GM12874 (cell line): ENCODE measurements around the gene BEAN1.

Experiments
- CTCF ChIP-seq: IDR thresholded peaks from 2 replicates; pipeline ENCODE4 v1.5.1; 2011; ENCODE audit warnings: low read depth, mild to moderate bottlenecking, control low read depth, low read length, moderate library complexity; ENCODE audit not compliant: insufficient read depth

The BEAN1 gene

GRCh38 chr16:66484453-66485213 lies 57.5 kb downstream of the BEAN1 start:
- TF ChIP-seq CTCF: no peak

GRCh38 chr16:66485376-66485775 lies 58.3 kb downstream of the BEAN1 start:
- TF ChIP-seq CTCF: no peak

- no peak for TF ChIP-seq CTCF
These were observed 59.2 kb downstream of the BEAN1 start for GRCh38 chr16:66486199-66486772.

GRCh38 chr16:66486773-66487579 lies 59.9 kb downstream of the BEAN1 start:
- no peak for TF ChIP-seq CTCF

GRCh38 chr16:66487580-66488275 lies 60.6 kb downstream of the BEAN1 start:
- no peak for TF ChIP-seq CTCF

GRCh38 chr16:66488505-66488904 lies 61.4 kb downstream of the BEAN1 start:
- no peak for TF ChIP-seq CTCF

GRCh38 chr16:66489385-66489784 lies 62.3 kb downstream of the BEAN1 start:
- no peak for TF ChIP-seq CTCF
